ENCODE data around the gene ZYG11A. TPM values are rescaled to one million over a fixed set of nuclear protein-coding genes. Genes with fewer than 3 reads are reported as not detected.

The ZYG11A gene
- total and polyA plus RNA-seq, 4 experiments from 2014 or later, result 0.03 TPM; not detected in 3

GRCh38 chr1:52925571-52926005 is 83.0 kb downstream of the ZYG11A start:
- Mint-ChIP-seq H3K27me3 (no peaks in the 10 kb centered on the region), H3K4me3 (peak overlapping the region in 2 of 8 donors; percentile 58 to 64), H3K4me1 (peaks cover 19 to 36% (median 23%) of the 10 kb centered on the region in 4 donors), H3K36me3 (peaks cover 0 to 2% of the 10 kb centered on the region in 2 donors), H3K9me3 (no peaks in the 10 kb centered on the region), H3K27ac (no peak overlapping the region)
- no peak overlapping the region for H3K27ac ChIP-seq (ENCODE audit: low read depth, low read length)
- intact Hi-C loops (cut with micrococcal nuclease), result loop anchor here (10.0 kb wide), 1 partner anchor 89 kb away; no protein-coding TSS in a partner anchor
- no peaks in the 10 kb centered on the region for H3K36me3 ChIP-seq (ENCODE audit: insufficient read depth, low read length)
- H3K4me1 ChIP-seq (ENCODE audit: insufficient read depth, low read length), result peaks cover 27% of the 10 kb centered on the region
- ChIA-PET CTCF (ENCODE audit: partially characterized antibody) (no interaction called here), POLR2A (ENCODE audit: partially characterized antibody) (interaction anchor here (1.0 kb wide), 1 partner anchor 326 kb away, joined by 3 read pairs; no protein-coding TSS in a partner anchor)
- no peak for DNase-seq
- H3K27me3 ChIP-seq (ENCODE audit: insufficient read depth, low read length), result no peaks in the 10 kb centered on the region
- no peaks in the 10 kb centered on the region for H3K9me3 ChIP-seq (ENCODE audit: control insufficient read depth in 1 of 2, low read length in 2 of 2)
- H3K4me3 ChIP-seq (ENCODE audit: low read length in 2 of 2), result no peak overlapping the region

GRCh38 chr1:52926864-52927211 is 84.3 kb downstream of the ZYG11A start:
- ChIA-PET CTCF (ENCODE audit: partially characterized antibody) (no interaction called here), POLR2A (ENCODE audit: partially characterized antibody) (interaction anchor here (0.6 to 1.5 kb wide), 5 partner anchors 9 to 523 kb away, joined by 3 to 7 read pairs (median 4); partner anchors contain the start of genes ORC1, PRPF38A and ZYG11B)
- Histone ChIP-seq H3K4me3 (ENCODE audit: low read length in 2 of 2) (peak overlapping the region; percentile 38 to 55), H3K9me3 (ENCODE audit: control insufficient read depth in 1 of 2, low read length in 2 of 2) (no peaks in the 10 kb centered on the region), H3K27me3 (ENCODE audit: insufficient read depth, low read length) (no peaks in the 10 kb centered on the region), H3K4me1 (ENCODE audit: insufficient read depth, low read length) (peaks cover 19% of the 10 kb centered on the region), H3K27ac (ENCODE audit: low read depth, low read length) (no peak overlapping the region), H3K36me3 (ENCODE audit: insufficient read depth, low read length) (no peaks in the 10 kb centered on the region)
- Mint-ChIP-seq H3K27me3 (no peaks in the 10 kb centered on the region), H3K4me1 (peaks cover 15 to 28% (median 17%) of the 10 kb centered on the region in 4 donors), H3K9me3 (no peaks in the 10 kb centered on the region), H3K27ac (peak overlapping the region in 4 of 7 donors; percentile 29 to 76 (median 68)), H3K4me3 (peak overlapping the region; percentile 81 to 92 (median 87)), H3K36me3 (peaks cover 0 to 2% of the 10 kb centered on the region in 2 donors)
- peak in 1 of 5 donors; percentile 11 for DNase-seq
- intact Hi-C loops (cut with micrococcal nuclease), result loop anchor here (10.0 kb wide), 1 partner anchor 88 kb away; no protein-coding TSS in a partner anchor

GRCh38 chr1:52927212-52928014 is 84.9 kb downstream of the ZYG11A start, which contains the start of gene SCP2:
TSS of gene SCP2 (plus strand) at chr1:52927276. CDS start at chr1:52927397, 121 bp downstream.
- no peaks in the 10 kb centered on the region for H3K36me3 ChIP-seq (ENCODE audit: insufficient read depth, low read length)
- ChIA-PET POLR2A (ENCODE audit: partially characterized antibody) (interaction anchor here (0.6 to 1.5 kb wide), 5 partner anchors 9 to 523 kb away, joined by 3 to 7 read pairs (median 4); partner anchors contain the start of genes ORC1, PRPF38A and ZYG11B), CTCF (ENCODE audit: partially characterized antibody) (interaction anchor here (0.8 kb wide), 1 partner anchor 10 kb away, joined by 3 read pairs; no protein-coding TSS in a partner anchor)
- peak; percentile 71 to 79 (median 75) for DNase-seq
- H3K4me3 ChIP-seq (ENCODE audit: low read length in 2 of 2), result peak within 1 kb of the TSS; percentile 55 to 76
- Mint-ChIP-seq H3K27me3 (no peaks in the 10 kb centered on the region), H3K4me3 (peak within 1 kb of the TSS; percentile 81 to 92 (median 87)), H3K36me3 (peaks cover 0 to 2% of the 10 kb centered on the region in 2 donors), H3K4me1 (peaks cover 15 to 27% (median 17%) of the 10 kb centered on the region in 4 donors), H3K27ac (peak within 1 kb of the TSS; percentile 3 to 93 (median 79)), H3K9me3 (no peaks in the 10 kb centered on the region)
- H3K4me1 ChIP-seq (ENCODE audit: insufficient read depth, low read length), result peaks cover 13% of the 10 kb centered on the region
- no peaks in the 10 kb centered on the region for H3K9me3 ChIP-seq (ENCODE audit: control insufficient read depth in 1 of 2, low read length in 2 of 2)
- no peaks in the 10 kb centered on the region for H3K27me3 ChIP-seq (ENCODE audit: insufficient read depth, low read length)
- intact Hi-C loops (cut with micrococcal nuclease), result loop anchor here (10.0 kb wide), 1 partner anchor 87 kb away; no protein-coding TSS in a partner anchor
- peak within 1 kb of the TSS; percentile 53 for H3K27ac ChIP-seq (ENCODE audit: low read depth, low read length)

- Mint-ChIP-seq H3K27me3 (no peaks in the 10 kb centered on the region), H3K27ac (peak overlapping the region in 5 of 7 donors; percentile 76 to 93 (median 85))
Measured at GRCh38 chr1:52928015-52928404, 85.5 kb downstream of the ZYG11A start.

GRCh38 chr1:52929019-52929418 is 86.5 kb downstream of the ZYG11A start:
- Mint-ChIP-seq H3K4me1 (peaks cover 14 to 27% (median 16%) of the 10 kb centered on the region in 4 donors), H3K27ac (no peak overlapping the region), H3K27me3 (no peaks in the 10 kb centered on the region), H3K9me3 (no peaks in the 10 kb centered on the region), H3K4me3 (peak overlapping the region in 1 of 8 donors; percentile 90), H3K36me3 (peaks cover 0 to 2% of the 10 kb centered on the region in 2 donors)
- ChIA-PET POLR2A (ENCODE audit: partially characterized antibody) (no interaction called here), CTCF (ENCODE audit: partially characterized antibody) (no interaction called here)
- peaks cover 11% of the 10 kb centered on the region for H3K4me1 ChIP-seq (ENCODE audit: insufficient read depth, low read length)
- H3K27ac ChIP-seq (ENCODE audit: low read depth, low read length), result no peak overlapping the region
- intact Hi-C loops (cut with micrococcal nuclease), result loop anchor here (10.0 kb wide), 1 partner anchor 86 kb away; no protein-coding TSS in a partner anchor
- H3K9me3 ChIP-seq (ENCODE audit: control insufficient read depth in 1 of 2, low read length in 2 of 2), result no peaks in the 10 kb centered on the region
- H3K36me3 ChIP-seq (ENCODE audit: insufficient read depth, low read length), result no peaks in the 10 kb centered on the region
- H3K4me3 ChIP-seq (ENCODE audit: low read length in 2 of 2), result no peak overlapping the region
- no peaks in the 10 kb centered on the region for H3K27me3 ChIP-seq (ENCODE audit: insufficient read depth, low read length)
- DNase-seq, result no peak

More at GRCh38 chr1:52928015-52928404, 85.5 kb downstream of the ZYG11A start:
- Mint-ChIP-seq H3K4me3 (peak overlapping the region; percentile 81 to 92 (median 87)), H3K9me3 (no peaks in the 10 kb centered on the region), H3K4me1 (peaks cover 14 to 27% (median 16%) of the 10 kb centered on the region in 4 donors), H3K36me3 (peaks cover 0 to 2% of the 10 kb centered on the region in 2 donors)
- H3K9me3 ChIP-seq (ENCODE audit: control insufficient read depth in 1 of 2, low read length in 2 of 2), result no peaks in the 10 kb centered on the region
- H3K4me3 ChIP-seq (ENCODE audit: low read length in 2 of 2), result peak overlapping the region; percentile 55 to 76
- H3K27ac ChIP-seq (ENCODE audit: low read depth, low read length), result peak overlapping the region; percentile 53
- ChIA-PET CTCF (ENCODE audit: partially characterized antibody) (interaction anchor here (0.8 kb wide), 1 partner anchor 11 kb away, joined by 3 read pairs; no protein-coding TSS in a partner anchor), POLR2A (ENCODE audit: partially characterized antibody) (interaction anchor here (1.2 to 1.5 kb wide), 3 partner anchors 10 to 524 kb away, joined by 4 to 7 read pairs (median 5); partner anchors contain the start of genes ORC1 and PRPF38A)
- no peaks in the 10 kb centered on the region for H3K36me3 ChIP-seq (ENCODE audit: insufficient read depth, low read length)
- H3K4me1 ChIP-seq (ENCODE audit: insufficient read depth, low read length), result peaks cover 11% of the 10 kb centered on the region
- no peaks in the 10 kb centered on the region for H3K27me3 ChIP-seq (ENCODE audit: insufficient read depth, low read length)
- DNase-seq, result no peak
- intact Hi-C loops (cut with micrococcal nuclease), result loop anchor here (10.0 kb wide), 1 partner anchor 87 kb away; no protein-coding TSS in a partner anchor

DNA sequence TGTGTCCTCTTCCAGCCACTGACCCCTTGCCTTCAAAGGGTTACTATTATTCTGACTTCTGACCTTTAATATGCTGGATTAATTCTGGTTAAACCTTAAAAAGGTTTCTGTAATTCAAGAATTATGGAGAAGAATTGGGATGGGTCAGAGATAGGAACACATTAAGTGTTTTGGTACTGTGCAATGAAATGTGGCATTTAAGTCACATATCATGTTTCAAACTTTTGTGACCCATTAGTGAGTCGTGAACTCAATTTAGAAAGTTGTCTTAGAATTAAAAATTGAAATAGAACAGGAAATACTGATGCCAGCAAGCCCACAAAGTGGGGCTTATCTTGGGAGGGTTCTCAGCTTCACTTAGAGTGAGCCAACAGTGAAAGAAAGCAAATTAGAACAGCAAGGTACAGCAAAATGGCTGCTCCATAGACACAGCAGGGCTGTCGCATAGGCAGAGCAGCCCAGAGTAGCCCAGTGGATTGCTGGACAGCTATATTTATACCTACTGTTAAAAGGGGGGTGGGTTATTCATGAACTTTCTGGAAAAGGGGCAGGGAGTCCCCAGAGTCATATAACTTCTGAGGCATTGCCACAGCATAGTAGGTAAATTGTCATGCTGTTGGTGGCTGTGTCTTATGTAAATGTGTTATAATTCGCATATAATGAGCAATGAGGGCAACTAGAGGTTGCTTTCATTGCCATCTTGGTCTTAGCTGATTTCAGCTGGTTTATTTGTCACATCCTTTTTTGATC is 95.0 kb downstream of the ZYG11A start:
- Histone ChIP-seq H3K27ac (ENCODE audit: low read depth, low read length) (no peak overlapping the region), H3K4me3 (ENCODE audit: low read length in 2 of 2) (no peak overlapping the region), H3K36me3 (ENCODE audit: insufficient read depth, low read length) (no peaks in the 10 kb centered on the region), H3K4me1 (ENCODE audit: insufficient read depth, low read length) (no peaks in the 10 kb centered on the region), H3K27me3 (ENCODE audit: insufficient read depth, low read length) (no peaks in the 10 kb centered on the region), H3K9me3 (ENCODE audit: control insufficient read depth in 1 of 2, low read length in 2 of 2) (no peaks in the 10 kb centered on the region)
- DNase-seq, result no peak
- CTCF ChIA-PET (ENCODE audit: partially characterized antibody), result no interaction called here
- H3K27ac Mint-ChIP-seq, result no peak overlapping the region
- H3K9me3 Mint-ChIP-seq, result no peaks in the 10 kb centered on the region
- no peaks in the 10 kb centered on the region for H3K27me3 Mint-ChIP-seq
- intact Hi-C loops (cut with micrococcal nuclease), result no loop called here
- peaks cover 3 to 4% of the 10 kb centered on the region in 2 donors for H3K36me3 Mint-ChIP-seq
- POLR2A ChIA-PET (ENCODE audit: partially characterized antibody), result no interaction called here
- no peak overlapping the region for H3K4me3 Mint-ChIP-seq
- H3K4me1 Mint-ChIP-seq, result peaks cover 0 to 1% (median 0%) of the 10 kb centered on the region in 4 donors
